GM21737 (cell line): Measurements from ENCODE around the gene NR1H2.

Experiments used
- ATAC-seq: cut with Tn5 transposase; IDR thresholded peaks from one replicate; pipeline ENCODE4 v1.9.1; 2021; ENCODE audit warnings: mild to moderate bottlenecking, moderate library complexity; ENCODE audit not compliant: unreplicated experiment

Gene NR1H2

GRCh38 chr19:50399368-50399745 is 23.1 kb downstream of the NR1H2 start:
- ATAC-seq, result no peak

GRCh38 chr19:50401605-50402450 is 25.6 kb downstream of the NR1H2 start:
- ATAC-seq, result no peak

GRCh38 chr19:50402544-50403301 is 26.5 kb downstream of the NR1H2 start:
- ATAC-seq, result no peak

- ATAC-seq, result no peak
Observed at GRCh38 chr19:50406156-50406820, 30.0 kb downstream of the NR1H2 start.

- no peak for ATAC-seq
Observed at GRCh38 chr19:50406829-50407228, 30.6 kb downstream of the NR1H2 start.

- no peak for ATAC-seq
Observed at GRCh38 chr19:50409347-50409746, 33.1 kb downstream of the NR1H2 start.

GRCh38 chr19:50410109-50410508 is 33.9 kb downstream of the NR1H2 start:
- no peak for ATAC-seq

- no peak for ATAC-seq
Observed at GRCh38 chr19:50412419-50412818, 36.2 kb downstream of the NR1H2 start.

- no peak for ATAC-seq
Observed at GRCh38 chr19:50413096-50413495, 36.8 kb downstream of the NR1H2 start.

- ATAC-seq, result no peak
Observed at GRCh38 chr19:50413531-50413930, 37.3 kb downstream of the NR1H2 start.

- peak; percentile 5 for ATAC-seq
Observed at GRCh38 chr19:50414864-50415660, 38.8 kb downstream of the NR1H2 start.

GRCh38 chr19:50415661-50416033 is 39.4 kb downstream of the NR1H2 start:
- ATAC-seq, result peak; percentile 49

GRCh38 chr19:50416034-50416977 is 40.0 kb downstream of the NR1H2 start:
- ATAC-seq, result no peak

- ATAC-seq, result no peak
Observed at GRCh38 chr19:50417111-50418081, 41.1 kb downstream of the NR1H2 start.

- no peak for ATAC-seq
Observed at GRCh38 chr19:50418176-50419021, 42.1 kb downstream of the NR1H2 start, which contains the start of gene SPIB. Gene SPIB, plus strand, starts transcription at chr19:50418938. Its CDS starts 25 bp downstream, at chr19:50418963.

- ATAC-seq, result no peak
Observed at GRCh38 chr19:50419022-50419579, 42.8 kb downstream of the NR1H2 start.

- ATAC-seq, result no peak
Observed at GRCh38 chr19:50419580-50420035, 43.4 kb downstream of the NR1H2 start.
